Heart left ventricle (tissue), 13 donors: ENCODE data around the gene PKP1.

Source experiments
- CTCF ChIP-seq, 12 donors: fragments of 200-600 bp; sonication (generic) in 4 of 12; IDR thresholded peaks; one replicate each; pipeline versions ENCODE4 v1.5.0 to v1.8.0; 2018 to 2022; ENCODE audit warnings: antibody characterized with exemption in 12 of 12, mild to moderate bottlenecking in 5 of 12
- POLR2A ChIP-seq, 2 donors: fragments of 450-650 bp; IDR thresholded peaks; one replicate each; pipeline ENCODE4 v1.6.1; 2017; ENCODE audit warnings: antibody characterized with exemption in 2 of 2, mild to moderate bottlenecking in 2 of 2, moderate library complexity in 2 of 2
- donor health status: ischemic (EF 13 %, LVEDD 7.1; RV severe dilation, severe dysfunction).
- donor health status: DM: no; HTN: yes; CAD: no.
- donor health status: DM: no; HTN: no; CAD: no.
- donor health status: ischemic (EF 25% LVEDD 6.9; RV normal size, moderate dysfunction).
- donor health status: ischemic (EF 25% LVEDD 5.7; RV mildly dilated, moderate dysfunction).
- donor health status: ischemic (EF 35%, LVEDD 5.7; RV mildly dilated, moderate dysfunction).
- donor health status: nonischemic (EF 11% LVEDD 7.7; RV severe dilation, severe dysfunction).
- donor health status: DM: yes; HTN: yes; CAD: no.
- donor health status: PGD.
- donor health status: ischemic (EF 29% LVEDD 5.4; RV normal size, mild dysfunction).
- donor health status: nonischemic (EF 23%, LVEDD 6.1; RV moderate dilation, normal function).

GRCh38 chr1:201253906-201254624 is 29.2 kb upstream of the PKP1 start:
- TF ChIP-seq CTCF (IDR thresholded peaks at IDR 0.05): no peak
- TF ChIP-seq POLR2A (IDR thresholded peaks at IDR 0.05): no peak
